Fibroblast of lung (primary cell): Measurements from ENCODE around the gene SERPINE2.

Experiments
- CTCF ChIP-seq, 2 donors: IDR thresholded peaks in 1 of 2; conservative IDR thresholded peaks in 1 of 2; 1 replicate in 1 of 2; 2 replicates in 1 of 2; pipeline ENCODE4 v1.5.1; 2011 to 2012; ENCODE audit warnings: low read length in 2 of 2, control low read depth in 1 of 2, inconsistent platforms in 1 of 2, low read depth in 1 of 2, mild to moderate bottlenecking in 1 of 2
- EZH2 ChIP-seq: IDR thresholded peaks from 2 replicates; pipeline ENCODE4 v1.5.1; 2012; ENCODE audit warnings: low read length, control low read depth, mild to moderate bottlenecking; ENCODE audit errors: missing control alignments

DNA sequence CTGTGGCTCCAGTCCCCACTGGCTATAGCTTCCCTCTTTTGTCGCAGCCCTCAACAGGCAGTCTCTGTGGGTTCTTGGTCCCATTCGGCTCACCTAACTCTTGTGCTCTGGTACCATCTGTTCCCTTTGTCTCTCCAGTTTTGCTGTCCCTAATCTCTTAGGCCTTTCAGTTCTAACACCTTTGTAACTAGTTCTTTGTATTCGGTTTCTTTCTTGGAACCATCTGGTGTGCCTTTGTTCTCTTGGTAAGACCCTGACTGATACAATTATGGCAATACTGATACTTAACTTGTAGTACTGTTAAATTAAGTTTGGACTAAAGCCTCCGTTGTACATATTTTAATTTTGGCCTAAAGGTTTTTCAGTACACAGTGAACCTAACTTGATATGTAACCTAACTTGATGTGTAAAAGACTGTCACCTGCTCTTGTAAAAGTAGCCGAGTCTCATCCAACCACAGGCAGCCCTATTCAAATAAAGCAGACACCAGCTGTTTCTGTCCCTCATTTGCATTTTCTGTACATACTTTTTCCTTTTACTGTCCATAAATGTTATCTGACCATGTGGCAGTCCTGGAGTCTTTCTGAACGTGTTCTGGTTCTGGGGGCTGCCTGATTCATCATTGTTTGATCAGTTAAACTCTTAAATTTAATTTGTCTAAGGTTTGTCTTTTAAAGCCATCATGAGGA is 86.7 kb downstream of the SERPINE2 start:
- TF ChIP-seq CTCF (conservative IDR thresholded peaks at IDR 0.05 in 1 of 2, IDR thresholded peaks at IDR 0.05 in 1 of 2; ENCODE audit: low read depth in 1 of 2, low read length in 2 of 2) (no peak), EZH2 (no peak)
